Measurements from ENCODE around the gene SDK1.

Gene SDK1

GRCh38 chr7:4108951-4109350, 807.9 kb downstream of the SDK1 start:
- no peak for DNase-seq (ENCODE audit: low read depth)
- H3K4me3 ChIP-seq (ENCODE audit: low read depth, low read length): no peak overlapping the region

GRCh38 chr7:4109481-4110110, 808.5 kb downstream of the SDK1 start:
- H3K4me3 ChIP-seq (ENCODE audit: low read depth, low read length): no peak overlapping the region
- DNase-seq (ENCODE audit: low read depth): no peak

GRCh38 chr7:4110438-4110837, 809.4 kb downstream of the SDK1 start:
- no peak overlapping the region for H3K4me3 ChIP-seq (ENCODE audit: low read depth, low read length)
- no peak for DNase-seq (ENCODE audit: low read depth)

- DNase-seq (ENCODE audit: low read depth): no peak
These were observed 810.1 kb downstream of the SDK1 start for GRCh38 chr7:4111166-4111565.

GRCh38 chr7:4113271-4113670, 812.2 kb downstream of the SDK1 start:
- DNase-seq (ENCODE audit: low read depth): no peak
- no peak overlapping the region for H3K4me3 ChIP-seq (ENCODE audit: low read depth, low read length)

More at GRCh38 chr7:4111166-4111565, 810.1 kb downstream of the SDK1 start:
- H3K4me3 ChIP-seq (ENCODE audit: low read depth, low read length): no peak overlapping the region

GRCh38 chr7:4113976-4114375, 812.9 kb downstream of the SDK1 start:
- no peak overlapping the region for H3K4me3 ChIP-seq (ENCODE audit: low read depth, low read length)
- DNase-seq (ENCODE audit: low read depth): no peak

- DNase-seq (ENCODE audit: low read depth): no peak
- no peak overlapping the region for H3K4me3 ChIP-seq (ENCODE audit: low read depth, low read length)
These were observed 814.4 kb downstream of the SDK1 start for GRCh38 chr7:4115442-4115841.

- no peak overlapping the region for H3K4me3 ChIP-seq (ENCODE audit: low read depth, low read length)
- no peak for DNase-seq (ENCODE audit: low read depth)
These were observed 815.0 kb downstream of the SDK1 start for GRCh38 chr7:4115941-4116610.

GRCh38 chr7:4119848-4120247, 818.8 kb downstream of the SDK1 start:
- H3K4me3 ChIP-seq (ENCODE audit: low read depth, low read length): no peak overlapping the region
- no peak for DNase-seq (ENCODE audit: low read depth)

- no peak overlapping the region for H3K4me3 ChIP-seq (ENCODE audit: low read depth, low read length)
- no peak for DNase-seq (ENCODE audit: low read depth)
These were observed 822.3 kb downstream of the SDK1 start for GRCh38 chr7:4123346-4123745.

GRCh38 chr7:4123823-4124222, 822.8 kb downstream of the SDK1 start:
- DNase-seq (ENCODE audit: low read depth): peak; percentile 36
- no peak overlapping the region for H3K4me3 ChIP-seq (ENCODE audit: low read depth, low read length)

- no peak for DNase-seq (ENCODE audit: low read depth)
- no peak overlapping the region for H3K4me3 ChIP-seq (ENCODE audit: low read depth, low read length)
These were observed 823.8 kb downstream of the SDK1 start for GRCh38 chr7:4124556-4125477.

- DNase-seq (ENCODE audit: low read depth): no peak
- H3K4me3 ChIP-seq (ENCODE audit: low read depth, low read length): no peak overlapping the region
These were observed 827.0 kb downstream of the SDK1 start for GRCh38 chr7:4127909-4128560.

- H3K4me3 ChIP-seq (ENCODE audit: low read depth, low read length): no peak overlapping the region
- DNase-seq (ENCODE audit: low read depth): no peak
These were observed 828.5 kb downstream of the SDK1 start for GRCh38 chr7:4129481-4130122.

GRCh38 chr7:4131063-4131462, 830.0 kb downstream of the SDK1 start:
- no peak overlapping the region for H3K4me3 ChIP-seq (ENCODE audit: low read depth, low read length)
- no peak for DNase-seq (ENCODE audit: low read depth)

GRCh38 chr7:4132221-4132620, 831.2 kb downstream of the SDK1 start:
- H3K4me3 ChIP-seq (ENCODE audit: low read depth, low read length): no peak overlapping the region
- DNase-seq (ENCODE audit: low read depth): no peak

- no peak for DNase-seq (ENCODE audit: low read depth)
- no peak overlapping the region for H3K4me3 ChIP-seq (ENCODE audit: low read depth, low read length)
These were observed 832.5 kb downstream of the SDK1 start for GRCh38 chr7:4133491-4134044.

- H3K4me3 ChIP-seq (ENCODE audit: low read depth, low read length): no peak overlapping the region
- no peak for DNase-seq (ENCODE audit: low read depth)
These were observed 833.2 kb downstream of the SDK1 start for GRCh38 chr7:4134204-4134603.

- H3K4me3 ChIP-seq (ENCODE audit: low read depth, low read length): no peak overlapping the region
- no peak for DNase-seq (ENCODE audit: low read depth)
These were observed 833.6 kb downstream of the SDK1 start for GRCh38 chr7:4134631-4135030.

Measured in skeletal muscle cell (primary cell).